GM21423 (cell line): ENCODE measurements around the gene ZMIZ1.
A peak's percentile ranks its signal among the peaks of the same experiment; 100 is the strongest.

Source experiments
- ATAC-seq: cut with Tn5 transposase; IDR thresholded peaks from one replicate; pipeline ENCODE4 v1.9.1; 2021; ENCODE audit warnings: mild to moderate bottlenecking, moderate library complexity; ENCODE audit not compliant: unreplicated experiment

Gene ZMIZ1

DNA sequence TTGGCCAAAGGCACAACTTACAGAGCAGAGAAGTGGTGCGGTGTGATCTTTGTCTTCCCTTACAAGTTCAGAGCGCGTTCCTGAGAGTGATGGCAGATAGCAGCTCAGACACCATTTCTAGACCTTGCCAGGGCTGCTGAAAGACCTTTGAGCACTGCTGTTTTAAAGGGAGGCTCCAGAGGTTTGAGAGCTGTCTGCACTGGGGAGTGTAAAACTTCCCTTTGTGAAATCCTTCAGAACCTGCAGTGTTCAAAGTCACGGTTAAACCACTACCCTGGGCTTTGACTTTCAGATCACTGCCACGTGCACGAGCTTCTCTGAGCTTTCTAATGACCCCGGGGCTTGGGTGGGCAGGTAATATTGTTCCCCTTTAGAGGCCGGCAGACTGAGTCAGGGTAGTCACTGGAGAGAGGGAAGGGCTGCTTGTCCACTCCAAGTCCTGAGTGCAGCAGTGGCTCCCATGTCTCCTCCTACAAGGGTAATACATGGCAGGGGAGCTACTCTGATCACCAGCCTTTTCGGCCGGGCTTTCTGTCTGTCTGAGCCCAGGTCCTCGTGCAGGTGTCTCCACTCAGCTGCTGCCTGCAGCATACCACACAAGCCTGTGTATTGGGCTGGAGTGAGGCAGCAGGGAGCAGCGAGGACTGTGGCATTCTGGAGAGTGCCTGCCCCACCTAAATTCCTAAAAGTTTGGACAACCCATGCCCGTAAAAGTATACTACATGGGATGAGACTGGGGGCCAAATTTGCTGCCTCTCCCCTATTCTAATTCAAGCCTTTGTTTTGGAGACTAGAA, 63.3 kb downstream of the ZMIZ1 start:
- no peak for ATAC-seq

GRCh38 chr10:79132681-79133381, 64.1 kb downstream of the ZMIZ1 start:
- no peak for ATAC-seq

DNA sequence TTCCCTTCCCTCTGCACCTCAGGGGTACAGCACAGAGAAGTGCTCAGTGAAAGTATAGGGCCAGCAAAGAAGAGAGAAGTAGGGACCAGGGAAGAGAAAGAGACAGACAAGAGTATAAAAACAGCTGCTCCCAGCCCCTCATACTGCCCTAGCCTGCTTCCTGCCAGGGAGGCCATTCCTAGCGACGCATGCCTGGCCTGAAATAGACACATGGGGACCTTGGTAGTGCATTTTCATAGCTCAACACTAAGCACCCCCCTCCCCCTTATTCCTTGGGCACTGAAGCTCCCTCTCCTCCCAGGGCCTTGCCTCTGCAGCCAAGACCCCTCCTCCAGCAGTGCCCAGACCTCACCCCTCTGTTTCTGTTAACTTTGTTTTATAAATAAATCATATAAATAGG, 64.7 kb downstream of the ZMIZ1 start:
- ATAC-seq, result no peak

- no peak for ATAC-seq
These were observed 67.0 kb downstream of the ZMIZ1 start for GRCh38 chr10:79135790-79136189.

DNA sequence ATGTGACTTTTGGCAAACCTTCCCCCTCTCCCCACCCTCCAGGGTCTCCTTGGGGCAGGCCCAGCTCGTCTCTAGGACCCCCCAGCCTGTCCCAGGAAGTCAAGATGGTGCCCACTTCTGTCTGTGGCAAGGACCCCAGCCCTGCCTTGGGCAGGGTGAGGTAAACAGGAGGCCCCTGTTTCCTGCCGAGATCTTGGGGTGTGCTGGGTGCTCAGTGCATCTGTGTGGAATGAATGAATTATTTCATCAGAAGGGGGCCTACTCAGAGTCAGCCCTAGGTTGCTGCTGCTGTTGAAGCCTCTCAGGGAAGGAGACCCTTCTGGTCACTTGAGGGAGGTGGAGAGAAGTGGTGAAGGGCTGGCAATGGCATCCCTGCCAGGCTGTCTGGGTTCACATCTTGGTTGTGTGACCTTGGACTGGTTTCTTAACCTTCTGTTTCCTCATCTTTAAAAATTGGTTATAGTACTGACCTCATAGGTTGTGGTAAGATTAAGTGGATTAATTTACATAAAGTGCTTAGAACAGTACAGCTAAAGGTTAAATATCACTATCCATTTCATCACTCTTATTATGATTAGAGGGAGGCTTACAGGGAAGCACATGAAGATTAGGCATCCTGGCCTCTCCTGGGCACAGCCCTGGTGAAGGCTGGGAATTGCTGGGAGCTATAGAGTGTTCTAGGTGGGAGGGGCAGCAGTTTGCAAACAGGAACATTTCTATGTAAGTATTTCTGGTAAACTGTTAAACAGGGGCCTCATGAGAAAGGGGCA, 67.7 kb downstream of the ZMIZ1 start:
- ATAC-seq, result no peak

DNA sequence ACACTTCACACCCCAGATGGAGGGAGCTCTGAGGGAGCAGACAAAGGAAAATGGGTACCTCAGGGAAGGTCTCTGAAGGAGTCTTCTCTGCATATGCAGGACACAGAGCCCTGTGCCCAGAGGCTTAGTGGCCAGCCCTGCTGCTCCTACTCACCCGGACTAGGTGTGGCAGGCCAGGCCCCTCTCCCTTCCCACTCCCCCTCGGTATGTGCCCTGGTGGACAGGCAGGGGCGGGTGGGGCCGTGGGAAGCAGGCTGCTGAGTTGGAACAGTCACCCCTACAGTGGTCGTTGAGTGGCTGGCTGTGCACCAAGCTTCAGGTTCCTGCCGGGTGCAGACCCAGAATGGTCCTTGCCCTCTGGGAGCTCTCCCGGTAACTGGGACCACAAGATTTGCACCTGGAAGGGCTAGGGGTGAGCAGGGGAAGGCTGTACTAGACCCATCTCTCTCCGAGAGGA, 68.6 kb downstream of the ZMIZ1 start:
- ATAC-seq, result peak; percentile 25

- peak; percentile 74 for ATAC-seq
These were observed 69.1 kb downstream of the ZMIZ1 start for GRCh38 chr10:79137826-79138225.

DNA sequence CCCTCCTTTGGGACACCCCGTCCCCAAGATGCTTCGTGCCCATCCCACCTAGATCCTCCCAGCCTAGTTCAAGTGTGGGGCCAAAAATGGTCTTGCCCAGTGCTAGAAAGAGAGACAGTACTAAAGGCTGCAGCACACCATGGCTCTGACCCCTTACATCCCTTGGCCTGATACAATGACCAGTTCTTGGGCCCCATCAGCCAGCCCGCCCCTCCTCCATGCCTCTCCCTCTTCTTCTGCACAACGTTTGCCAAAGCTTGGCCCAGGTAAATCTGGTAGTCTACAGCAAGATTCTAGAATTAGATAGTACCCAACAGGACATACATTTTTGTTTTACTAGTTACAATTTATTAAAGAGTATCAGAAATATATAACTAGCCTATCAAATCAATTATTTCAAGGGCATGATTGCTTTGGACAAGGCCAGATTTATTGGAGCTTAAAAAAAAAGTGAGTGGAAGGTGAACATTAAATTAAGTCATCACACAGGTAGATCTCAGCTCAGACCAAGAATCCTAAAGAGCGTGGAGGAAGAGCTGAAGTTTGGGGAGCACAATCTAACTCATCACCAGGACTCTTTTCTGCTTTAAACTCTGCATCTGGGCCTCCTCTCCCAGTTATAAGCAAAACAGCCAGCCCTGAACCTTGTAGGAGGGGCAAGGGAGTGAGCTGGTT, 69.8 kb downstream of the ZMIZ1 start:
- ATAC-seq, result no peak

GRCh38 chr10:79139124-79139835, 70.5 kb downstream of the ZMIZ1 start:
- no peak for ATAC-seq

GRCh38 chr10:79140085-79140793, 71.5 kb downstream of the ZMIZ1 start:
- no peak for ATAC-seq

- no peak for ATAC-seq
These were observed 72.1 kb downstream of the ZMIZ1 start for GRCh38 chr10:79140855-79141254.

GRCh38 chr10:79142064-79142491, 73.3 kb downstream of the ZMIZ1 start:
- no peak for ATAC-seq

GRCh38 chr10:79142522-79143309, 74.0 kb downstream of the ZMIZ1 start:
- no peak for ATAC-seq

GRCh38 chr10:79143879-79144278, 75.1 kb downstream of the ZMIZ1 start:
- ATAC-seq, result no peak

GRCh38 chr10:79144351-79145173, 75.8 kb downstream of the ZMIZ1 start:
- no peak for ATAC-seq

- no peak for ATAC-seq
These were observed 76.4 kb downstream of the ZMIZ1 start for GRCh38 chr10:79145174-79145483.

- ATAC-seq, result no peak
These were observed 77.0 kb downstream of the ZMIZ1 start for GRCh38 chr10:79145517-79146470.
